Fibroblast of gingiva (primary cell): ENCODE measurements around the gene NUP210.

Experiments
- DNase-seq: peaks from one replicate; pipeline ENCODE4 v3.0.0-alpha.2; 2011; ENCODE audit warnings: low read depth

The NUP210 gene

DNA sequence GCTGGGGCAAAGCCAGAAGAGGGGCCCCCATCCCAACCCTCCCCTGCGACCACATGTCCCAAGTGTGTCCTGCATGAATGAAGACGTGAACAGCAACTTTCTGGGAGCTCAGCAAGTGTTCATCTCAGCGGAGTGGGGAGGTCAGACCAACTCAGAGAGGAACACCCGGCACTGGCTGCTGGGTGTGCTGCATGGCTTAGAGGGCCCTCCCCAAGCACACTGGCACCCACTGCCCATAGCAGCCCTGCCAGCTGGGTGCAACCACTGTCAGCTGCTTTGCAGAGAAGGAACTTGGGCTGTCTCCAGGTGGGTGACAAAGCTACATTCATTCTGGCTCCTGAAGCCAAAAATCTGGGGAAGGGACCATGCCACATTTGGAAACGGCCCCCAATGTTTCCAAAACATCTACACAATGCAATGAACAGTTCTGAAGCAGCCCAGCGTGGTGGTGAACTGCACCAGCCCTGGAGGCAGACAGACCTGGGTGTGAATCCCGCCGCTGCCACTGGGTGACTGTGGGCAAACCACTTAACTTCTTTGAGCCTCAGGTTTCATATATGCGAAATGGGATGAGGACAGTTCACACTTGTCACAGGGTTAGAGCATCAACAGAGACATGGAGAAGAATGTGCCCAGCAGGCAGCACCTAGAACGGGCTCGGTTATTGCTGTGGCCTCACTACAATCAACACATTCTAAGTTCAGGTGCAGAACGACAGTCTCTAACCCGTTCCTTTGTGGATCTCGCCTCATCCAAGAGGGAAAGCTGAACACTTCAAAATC, 145.4 kb downstream of the NUP210 start:
- DNase-seq, result no peak

DNA sequence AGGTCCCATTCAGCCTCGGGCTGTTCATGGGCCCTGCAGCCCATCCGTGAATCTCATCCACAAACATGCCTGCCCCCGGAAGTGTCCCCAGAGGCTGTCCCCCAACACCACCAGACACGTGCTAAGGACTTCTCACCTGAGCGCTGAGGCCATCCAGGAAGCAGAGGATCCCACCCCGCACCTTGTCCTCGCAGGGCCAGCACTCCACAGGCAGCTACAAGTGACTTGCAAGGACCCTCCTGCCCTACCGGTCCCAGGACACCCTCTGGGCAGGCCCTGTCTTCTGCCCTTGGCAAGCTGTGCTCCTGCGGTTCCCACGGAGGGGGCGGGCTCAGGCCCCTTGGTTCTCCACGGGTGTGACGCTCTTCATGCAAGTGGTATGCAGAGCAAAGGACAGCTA, 146.0 kb downstream of the NUP210 start:
- DNase-seq, result no peak

DNA sequence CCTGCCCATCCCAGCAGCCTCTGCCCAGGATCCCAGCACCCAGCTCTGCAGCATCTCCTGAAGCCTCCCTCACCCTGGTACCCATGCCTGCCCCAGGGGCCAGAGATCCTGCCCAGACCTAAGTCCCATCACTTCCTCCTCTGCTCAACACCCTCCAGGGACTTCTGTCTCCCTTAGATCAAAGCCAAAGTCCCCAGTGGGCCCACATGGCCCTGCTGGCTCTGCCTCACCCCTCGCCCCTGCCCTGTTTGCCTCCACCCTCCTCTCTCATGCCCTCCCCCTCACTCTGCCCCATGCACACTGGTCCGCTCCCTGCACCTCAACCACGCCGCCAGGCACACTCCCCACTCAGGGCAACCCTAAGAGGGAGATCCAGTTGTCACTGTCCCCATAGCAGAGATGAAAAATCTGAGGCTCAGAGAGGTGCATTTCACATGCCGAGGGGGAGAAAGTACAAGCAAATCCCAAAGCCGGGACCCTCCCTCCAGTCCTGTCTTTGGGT, 146.5 kb downstream of the NUP210 start:
- no peak for DNase-seq

DNA sequence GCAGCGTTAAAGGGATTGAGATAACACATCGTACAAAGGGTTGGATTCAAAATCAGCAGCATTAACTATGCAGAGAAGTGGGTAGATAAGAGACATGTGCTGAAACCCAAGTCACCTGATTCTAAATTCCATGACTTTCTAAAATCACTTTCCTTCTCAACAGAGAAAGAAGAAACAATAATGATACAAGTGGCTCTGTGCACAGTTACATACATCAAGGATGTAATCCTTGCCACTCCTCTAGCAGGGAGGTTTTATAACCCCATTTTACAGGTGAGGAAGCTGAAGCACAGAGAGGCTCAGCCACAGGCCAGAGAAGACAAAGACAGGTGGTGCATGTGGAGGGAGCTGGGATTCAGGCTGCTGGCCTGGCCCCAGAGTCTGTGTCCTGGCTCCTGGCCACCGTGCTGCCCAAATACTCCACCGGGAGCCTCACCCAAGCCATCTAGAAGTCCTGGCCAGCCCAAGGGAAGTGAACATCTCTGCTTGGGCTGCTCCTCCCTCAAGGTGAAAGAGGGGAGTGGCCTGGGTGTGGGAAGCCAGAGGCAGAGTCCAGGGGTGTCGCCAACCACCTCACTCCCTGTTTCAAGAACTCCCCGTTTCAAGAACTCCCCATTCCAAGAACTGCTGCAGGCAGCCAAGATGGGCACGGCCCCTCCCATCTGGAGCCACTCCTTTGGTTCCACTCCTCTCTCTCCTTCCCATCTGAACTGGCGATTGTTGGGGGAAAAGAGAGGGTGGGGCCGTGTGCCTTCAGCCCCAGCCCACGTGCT, 147.1 kb downstream of the NUP210 start:
- no peak for DNase-seq

DNA sequence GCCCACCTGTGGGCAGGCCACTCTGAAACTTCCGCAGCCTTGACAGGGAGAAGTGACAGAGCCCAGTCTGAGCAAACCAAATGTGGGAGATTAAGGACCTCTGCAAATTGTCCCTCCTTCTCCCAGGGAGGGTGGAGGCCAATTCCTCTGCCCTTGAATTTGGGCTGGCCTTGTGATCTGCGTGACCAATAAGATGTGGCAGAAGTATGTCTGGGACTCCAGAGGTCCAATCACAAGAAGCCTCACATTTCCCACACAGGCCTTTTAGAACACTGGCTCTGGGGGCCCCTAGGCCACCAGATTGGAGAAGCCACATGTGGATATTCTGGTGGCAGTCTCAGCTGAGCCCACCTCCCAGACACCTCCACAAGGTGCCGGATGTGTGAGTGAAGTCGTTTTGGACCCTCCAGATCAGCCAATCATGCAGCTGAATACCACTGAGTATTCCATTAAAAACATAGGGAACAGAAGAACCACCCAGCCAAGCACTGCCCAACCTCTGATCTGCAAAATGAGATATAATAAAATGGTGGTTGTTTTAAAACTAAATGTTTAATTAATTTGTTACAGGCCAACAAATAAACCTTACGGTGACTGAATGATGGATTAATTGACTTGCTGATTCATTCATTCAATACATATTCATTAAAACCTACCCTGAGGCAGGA, 150.3 kb downstream of the NUP210 start:
- DNase-seq, result no peak

DNA sequence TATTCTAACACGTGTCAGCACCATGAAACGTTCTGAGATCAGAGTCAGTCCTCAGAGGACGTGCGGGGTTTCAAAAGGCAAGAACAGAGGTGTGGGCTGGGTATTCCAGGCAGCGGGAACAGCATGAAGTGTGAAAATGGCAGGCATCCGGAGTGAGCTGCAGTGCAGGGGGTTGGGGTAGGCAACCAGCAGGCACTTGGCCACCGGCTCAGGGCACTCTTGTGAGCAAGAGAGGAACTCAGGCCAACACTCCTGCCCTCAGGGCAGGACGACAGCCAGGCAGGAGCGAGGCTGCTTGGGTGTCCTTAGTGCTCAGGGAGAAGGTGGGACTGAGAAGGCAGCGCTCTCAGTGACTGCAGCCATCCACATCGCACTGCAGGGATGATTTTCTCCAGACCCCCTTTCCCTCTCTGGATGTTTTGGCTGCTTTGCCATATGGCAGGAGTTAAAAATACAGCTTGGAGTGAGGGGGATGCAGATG, 151.1 kb downstream of the NUP210 start:
- no peak for DNase-seq

DNA sequence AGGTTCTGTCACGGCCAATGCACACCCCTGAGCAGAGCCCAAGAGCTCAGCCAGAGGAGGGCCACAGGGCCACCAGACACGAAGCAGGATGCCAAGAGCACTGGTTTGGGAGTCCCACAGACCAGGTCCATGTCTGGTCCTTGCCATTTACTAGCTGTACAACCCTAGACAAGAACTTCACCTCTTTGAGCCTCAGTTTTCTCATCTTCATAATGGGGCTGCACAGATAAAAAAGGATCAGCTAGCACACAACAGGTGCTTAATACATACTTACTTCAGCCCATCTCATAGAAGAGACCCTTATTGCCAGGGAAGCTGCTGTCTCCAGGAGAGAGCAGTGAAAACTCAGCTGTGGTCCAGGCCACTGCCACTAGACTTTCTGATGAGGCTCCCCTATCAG, 152.0 kb downstream of the NUP210 start:
- DNase-seq, result no peak

DNA sequence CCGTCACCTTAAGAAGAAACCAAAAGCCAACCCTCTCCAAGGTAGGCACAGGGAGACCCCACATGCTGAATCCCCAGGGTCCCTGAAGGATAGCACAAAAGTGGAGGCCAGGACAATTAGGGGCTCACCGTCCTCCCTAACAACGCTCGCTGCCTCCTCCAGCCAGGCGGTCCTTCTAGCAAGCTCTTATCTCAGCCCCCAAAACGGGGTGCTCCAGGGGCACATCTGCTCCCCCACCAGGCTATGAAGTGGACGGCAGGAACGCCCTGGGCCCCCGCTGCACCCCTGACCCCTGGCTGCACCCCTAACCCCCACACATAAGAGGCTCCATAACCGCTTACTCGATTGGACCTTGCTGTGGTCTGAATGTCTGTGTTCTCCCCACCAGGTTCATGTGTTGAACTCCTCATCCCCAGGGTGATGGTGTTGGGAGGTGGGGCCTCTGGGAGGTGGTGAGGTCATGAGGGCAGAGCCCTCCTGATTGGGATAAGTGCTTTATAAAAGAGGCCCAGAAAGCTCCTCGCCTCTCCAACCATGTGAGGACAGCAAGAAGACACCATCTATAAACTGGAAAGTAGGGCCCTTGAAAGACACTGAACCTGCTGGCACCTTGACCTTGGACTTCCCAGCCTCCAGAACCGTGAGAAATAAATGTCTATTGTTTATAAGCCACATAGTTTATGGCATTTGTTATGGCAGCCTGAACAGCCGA, 153.3 kb downstream of the NUP210 start:
- DNase-seq, result no peak
